Upper lobe of left lung (tissue), 6 donors: Measurements from ENCODE around the gene ZNF563. TPM values are rescaled to one million over a fixed set of nuclear protein-coding genes. Genes with fewer than 3 reads are reported as not detected.

Experiments used
- ATAC-seq, 2 donors: fragments of 200-7000 bp; cut with Tn5 transposase; one replicate each; pipeline ENCODE4 v1.9.1; 2022; ENCODE audit warnings: mild to moderate bottlenecking in 2 of 2, moderate library complexity in 2 of 2; ENCODE audit not compliant: low FRiP score in 2 of 2
- DNase-seq, 2 donors: peaks; one replicate each; pipeline ENCODE4 v3.0.0-alpha.2; 2019 to 2020
- H3K27ac ChIP-seq, 4 donors: fragments of 200-600 bp; sonication (generic); one replicate each; pipeline ENCODE4 v1.5.1; 2016 to 2019
- H3K27me3 ChIP-seq, 4 donors: fragments of 200-600 bp; sonication (generic); one replicate each; pipeline ENCODE4 v1.5.1; 2017 to 2019
- H3K36me3 ChIP-seq, 4 donors: fragments of 200-600 bp; sonication (generic); one replicate each; pipeline ENCODE4 v1.5.1; 2016 to 2019
- H3K4me1 ChIP-seq, 4 donors: fragments of 200-600 bp; sonication (generic); one replicate each; pipeline ENCODE4 v1.5.1; 2018 to 2019
- H3K4me3 ChIP-seq, 4 donors: fragments of 200-600 bp; sonication (generic); one replicate each; pipeline ENCODE4 v1.5.1; 2017 to 2019; ENCODE audit warnings: mild to moderate bottlenecking in 2 of 4, moderate library complexity in 1 of 4
- H3K9me3 ChIP-seq, 4 donors: fragments of 200-600 bp; sonication (generic); one replicate each; pipeline ENCODE4 v1.5.1; 2018 to 2019
- CTCF ChIP-seq, 6 experiments: fragments of 450-650 bp in 4 of 6; fragments of 200-600 bp in 2 of 6; sonication (generic) in 2 of 6; IDR thresholded peaks; one replicate each; pipeline ENCODE4 v1.5.1; 2016 to 2019; ENCODE audit warnings: antibody characterized with exemption in 6 of 6
- EP300 ChIP-seq, 4 donors: sonication (generic); formaldehyde crosslinking; IDR thresholded peaks; one replicate each; pipeline ENCODE4 v1.5.1; 2017; ENCODE audit warnings: antibody characterized with exemption in 4 of 4, control low read depth in 2 of 4
- POLR2A ChIP-seq, 4 donors: fragments of 450-650 bp; IDR thresholded peaks; one replicate each; pipeline ENCODE4 v1.5.1; 2016 to 2017; ENCODE audit warnings: antibody characterized with exemption in 4 of 4, mild to moderate bottlenecking in 2 of 4
- POLR2AphosphoS5 ChIP-seq, 2 donors: sonication (generic); formaldehyde crosslinking; IDR thresholded peaks; one replicate each; pipeline ENCODE4 v1.5.1; 2017; ENCODE audit warnings: antibody characterized with exemption in 2 of 2
- WGBS, 2 donors: methylation state at CpG; one replicate each; pipeline ENCODE4 v1.1.5; 2017 to 2018; 5-methylcytosine and 5-hydroxymethylcytosine counted together
- total RNA-seq, 6 donors: library from RNA; depleted of rRNA in 4 of 6; stranded (reverse); fragments of >200 nt in 4 of 6; gene quantifications; one replicate each; pipeline versions ENCODE4 v1.1.0 to v1.2.1, GENCODE V29; 2016 to 2021
- donor health status: DM: no; HTN: no; CAD: no; lungs with moderate emphysema.
- donor health status: DM: no; HTN: yes; CAD: no; lungs with severe emphysema.

The ZNF563 gene
- total RNA-seq, 6 donors from 2014 or later, result 2.0 to 21.0 (median 4.3) TPM

- Histone ChIP-seq H3K4me3 (no peak overlapping the region), H3K4me1 (no peaks in the 10 kb centered on the region), H3K27ac (no peak overlapping the region), H3K9me3 (peaks cover 29 to 81% (median 67%) of the 10 kb centered on the region in 4 donors), H3K27me3 (no peaks in the 10 kb centered on the region), H3K36me3 (peaks cover 6 to 28% (median 23%) of the 10 kb centered on the region in 4 donors)
- no peak for ATAC-seq
- WGBS, 2 donors, result 96 to 99% methylated on average over 8 of the region's 8 CpGs
- TF ChIP-seq POLR2A (IDR thresholded peaks at IDR 0.05), result no peak
- TF ChIP-seq CTCF (IDR thresholded peaks at IDR 0.05), result no peak
- TF ChIP-seq POLR2AphosphoS5 (IDR thresholded peaks at IDR 0.05), result no peak
- no peak for TF ChIP-seq EP300 (IDR thresholded peaks at IDR 0.05)
- no peak for DNase-seq
These were observed 16.9 kb upstream of the ZNF563 start for GRCh38 chr19:12350185-12350889.

GRCh38 chr19:12346896-12347295 is 13.5 kb upstream of the ZNF563 start:
- TF ChIP-seq CTCF (IDR thresholded peaks at IDR 0.05), result peak in 1 of 6 experiments; percentile 7
- no peak for TF ChIP-seq EP300 (IDR thresholded peaks at IDR 0.05)
- no peak for TF ChIP-seq POLR2AphosphoS5 (IDR thresholded peaks at IDR 0.05)
- TF ChIP-seq POLR2A (IDR thresholded peaks at IDR 0.05), result no peak
- peaks cover 25 to 69% (median 48%) of the 10 kb centered on the region in 4 donors for H3K9me3 ChIP-seq
- 62 to 68% methylated on average over 2 of the region's 2 CpGs for WGBS, 2 donors
- ATAC-seq (no peak), DNase-seq (no peak)
- H3K27me3 ChIP-seq, result no peaks in the 10 kb centered on the region
- H3K4me1 ChIP-seq, result no peaks in the 10 kb centered on the region
- no peak overlapping the region for H3K27ac ChIP-seq
- H3K36me3 ChIP-seq, result peaks cover 6 to 27% (median 23%) of the 10 kb centered on the region in 4 donors
- H3K4me3 ChIP-seq, result no peak overlapping the region

- WGBS, 2 donors, result 92 to 98% methylated on average over 1 of the region's 1 CpG
- no peak overlapping the region for H3K27ac ChIP-seq
- TF ChIP-seq CTCF (IDR thresholded peaks at IDR 0.05) (no peak), POLR2A (IDR thresholded peaks at IDR 0.05) (no peak), EP300 (IDR thresholded peaks at IDR 0.05) (no peak), POLR2AphosphoS5 (IDR thresholded peaks at IDR 0.05) (no peak)
- H3K4me1 ChIP-seq, result no peaks in the 10 kb centered on the region
- peaks cover 8 to 57% (median 32%) of the 10 kb centered on the region in 4 donors for H3K9me3 ChIP-seq
- no peak for ATAC-seq
- H3K27me3 ChIP-seq, result no peaks in the 10 kb centered on the region
- H3K36me3 ChIP-seq, result peaks cover 0 to 10% (median 7%) of the 10 kb centered on the region in 4 donors
- H3K4me3 ChIP-seq, result no peak overlapping the region
- DNase-seq, result no peak
These were observed 11.8 kb upstream of the ZNF563 start for GRCh38 chr19:12345197-12345596.

- 73% methylated on average over 4 of the region's 4 CpGs for WGBS, 2 donors
- no peak for ATAC-seq
- no peak for TF ChIP-seq POLR2AphosphoS5 (IDR thresholded peaks at IDR 0.05)
- no peak for TF ChIP-seq EP300 (IDR thresholded peaks at IDR 0.05)
- no peak for TF ChIP-seq CTCF (IDR thresholded peaks at IDR 0.05)
- no peak for TF ChIP-seq POLR2A (IDR thresholded peaks at IDR 0.05)
- peak in 1 of 2 donors; percentile 38 for DNase-seq
- Histone ChIP-seq H3K9me3 (no peaks in the 10 kb centered on the region), H3K4me3 (no peak overlapping the region), H3K4me1 (peaks cover 0 to 30% (median 13%) of the 10 kb centered on the region in 4 donors), H3K27me3 (no peaks in the 10 kb centered on the region), H3K27ac (no peak overlapping the region), H3K36me3 (no peaks in the 10 kb centered on the region)
These were observed 2.1 kb downstream of the ZNF563 start for GRCh38 chr19:12331211-12331941.
